HG03103 (cell line): ENCODE data around the gene NBDY.
"Not testable (repeated sequence)": the region's sequence is repeated elsewhere in the genome, so short reads cannot be mapped to it uniquely, and the experiment has no call there.

Experiments
- ATAC-seq: cut with Tn5 transposase; IDR thresholded peaks from one replicate; pipeline ENCODE4 v1.9.1; 2021; ENCODE audit warnings: low read depth; ENCODE audit not compliant: unreplicated experiment

NBDY gene

GRCh38 chrX:56798866-56799758 lies 70.1 kb downstream of the NBDY start:
- no peak for ATAC-seq

- ATAC-seq = no peak
Measured at GRCh38 chrX:56800307-56800706, 71.3 kb downstream of the NBDY start.

- ATAC-seq = peak; percentile 91
Measured at GRCh38 chrX:56800801-56801200, 71.8 kb downstream of the NBDY start.

GRCh38 chrX:56802428-56802827 lies 73.4 kb downstream of the NBDY start:
- no peak for ATAC-seq

GRCh38 chrX:56802921-56803849 lies 74.1 kb downstream of the NBDY start:
- no peak for ATAC-seq

- no peak for ATAC-seq
Measured at GRCh38 chrX:56803850-56804681, 75.0 kb downstream of the NBDY start.

GRCh38 chrX:56804867-56805266 lies 75.8 kb downstream of the NBDY start:
- ATAC-seq = no peak

- no peak for ATAC-seq
Measured at GRCh38 chrX:56805399-56805798, 76.4 kb downstream of the NBDY start.

- not testable (repeated sequence) for ATAC-seq
Measured at GRCh38 chrX:56806176-56806575, 77.1 kb downstream of the NBDY start.

- ATAC-seq = no peak
Measured at GRCh38 chrX:56811599-56811998, 82.6 kb downstream of the NBDY start.

- ATAC-seq = peak; percentile 91
Measured at GRCh38 chrX:56812515-56813105, 83.6 kb downstream of the NBDY start.

GRCh38 chrX:56813318-56813837 lies 84.3 kb downstream of the NBDY start:
- peak; percentile 34 for ATAC-seq

GRCh38 chrX:56817179-56817578 lies 88.1 kb downstream of the NBDY start:
- no peak for ATAC-seq

GRCh38 chrX:56826020-56826419 lies 97.0 kb downstream of the NBDY start:
- no peak for ATAC-seq

- ATAC-seq = no peak
Measured at GRCh38 chrX:56833626-56834025, 104.6 kb downstream of the NBDY start.

- ATAC-seq = no peak
Measured at GRCh38 chrX:56853436-56853835, 124.4 kb downstream of the NBDY start.

GRCh38 chrX:56857042-56857441 lies 128.0 kb downstream of the NBDY start:
- ATAC-seq = no peak

- no peak for ATAC-seq
Measured at GRCh38 chrX:56860888-56861287, 131.8 kb downstream of the NBDY start.
